ENCODE measurements around the gene MYH13. TPM values are rescaled to one million over a fixed set of nuclear protein-coding genes. Genes with fewer than 3 reads are reported as not detected.

The MYH13 gene
- total and polyA plus RNA-seq, 10 of the 15 experiments (the other 5 are each of a cell fraction or from before 2014, with no cell fraction given) = 0.01 to 0.04 (median 0.03) TPM; not detected in 4

GRCh38 chr17:10415161-10415560 is 42.4 kb upstream of the MYH13 start (continued):
- no peak for TF ChIP-seq CEBPZ (IDR thresholded peaks at IDR 0.05; ENCODE audit: low read depth, low read length)
- TF ChIP-seq FOXK2 (IDR thresholded peaks at IDR 0.05) = no peak
- TF ChIP-seq ELK1 (IDR thresholded peaks at IDR 0.05; ENCODE audit: low read depth, low read length) = no peak
- TF ChIP-seq RCOR1 (conservative IDR thresholded peaks at IDR 0.05; ENCODE audit: low read depth, low read length) = no peak
- TF ChIP-seq PML (IDR thresholded peaks at IDR 0.05; ENCODE audit: low read length) = no peak
- TF ChIP-seq PKNOX1 (IDR thresholded peaks at IDR 0.05) = no peak
- TF ChIP-seq BCL11A (IDR thresholded peaks at IDR 0.05; ENCODE audit: low read depth, low read length) = no peak
- TF ChIP-seq TAF1 (IDR thresholded peaks at IDR 0.05; ENCODE audit: borderline replicate concordance, low read depth, low read length) = no peak
- TF ChIP-seq CTCF (IDR thresholded peaks at IDR 0.05 in 2 of 3, conservative IDR thresholded peaks at IDR 0.05 in 1 of 3; ENCODE audit: control insufficient read depth in 2 of 3, extremely low read depth in 1 of 3, insufficient read depth in 1 of 3, low read depth in 3 of 3, low read length in 3 of 3) = no peak
- TF ChIP-seq TARDBP (IDR thresholded peaks at IDR 0.05; ENCODE audit: borderline replicate concordance) = no peak
- TF ChIP-seq TCF12 (IDR thresholded peaks at IDR 0.05; ENCODE audit: low read depth, low read length) = no peak
- no peak for TF ChIP-seq SMARCA5 (IDR thresholded peaks at IDR 0.05)
- TF ChIP-seq MEF2B (IDR thresholded peaks at IDR 0.05; ENCODE audit: partially characterized antibody, poor library complexity, severe bottlenecking) = no peak

Measured in GM12878 (cell line).